ENCODE data around the gene STAC3.
A peak's percentile ranks its signal among the peaks of the same experiment; 100 is the strongest.

STAC3 gene

DNA sequence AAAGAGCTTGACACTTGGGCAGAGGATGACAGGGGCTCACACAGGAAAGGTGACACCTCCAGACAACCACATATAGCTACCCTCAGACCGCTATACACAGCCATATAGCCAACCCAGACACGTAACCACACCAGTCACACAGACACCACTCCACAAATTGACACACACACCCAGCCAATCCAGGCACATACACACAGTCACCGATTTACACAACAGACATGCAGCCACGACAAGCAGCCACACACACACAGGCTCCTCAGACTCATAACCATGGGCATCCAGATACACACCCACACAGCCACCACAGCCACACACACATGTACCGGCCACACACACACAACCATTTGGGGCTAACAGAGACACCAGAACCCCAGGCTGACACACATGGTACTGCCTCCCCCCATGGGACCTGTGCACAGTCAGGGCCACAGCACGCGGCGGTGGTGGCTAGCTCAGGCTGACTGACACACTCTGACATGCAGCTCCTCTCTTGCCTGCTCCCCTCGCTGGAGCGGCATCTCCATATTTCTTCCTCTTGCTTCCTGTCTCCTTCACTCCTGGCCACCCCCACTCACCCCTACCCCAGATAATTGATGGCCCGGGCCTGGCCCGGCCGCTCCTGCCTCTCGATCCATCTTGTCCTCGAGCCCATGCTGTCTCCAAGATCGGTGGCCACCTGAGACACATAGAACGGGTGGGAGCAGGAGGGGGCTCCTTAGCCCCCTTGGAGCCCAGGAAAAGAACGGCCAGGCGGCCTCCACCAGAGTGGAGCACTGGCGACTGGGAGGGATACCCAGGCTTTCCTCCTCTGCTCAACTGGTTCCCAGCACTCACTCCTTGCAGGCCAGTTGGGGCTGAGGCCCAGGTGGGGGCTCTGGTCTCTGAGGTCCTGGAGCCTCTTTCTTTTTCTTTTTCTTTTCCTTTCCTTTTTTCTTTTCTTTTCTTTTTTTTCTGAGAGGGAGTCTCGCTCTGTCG, 27.5 kb downstream of the STAC3 start:
- DNase-seq (ENCODE audit: low read depth in 2 of 2), result no peak

DNA sequence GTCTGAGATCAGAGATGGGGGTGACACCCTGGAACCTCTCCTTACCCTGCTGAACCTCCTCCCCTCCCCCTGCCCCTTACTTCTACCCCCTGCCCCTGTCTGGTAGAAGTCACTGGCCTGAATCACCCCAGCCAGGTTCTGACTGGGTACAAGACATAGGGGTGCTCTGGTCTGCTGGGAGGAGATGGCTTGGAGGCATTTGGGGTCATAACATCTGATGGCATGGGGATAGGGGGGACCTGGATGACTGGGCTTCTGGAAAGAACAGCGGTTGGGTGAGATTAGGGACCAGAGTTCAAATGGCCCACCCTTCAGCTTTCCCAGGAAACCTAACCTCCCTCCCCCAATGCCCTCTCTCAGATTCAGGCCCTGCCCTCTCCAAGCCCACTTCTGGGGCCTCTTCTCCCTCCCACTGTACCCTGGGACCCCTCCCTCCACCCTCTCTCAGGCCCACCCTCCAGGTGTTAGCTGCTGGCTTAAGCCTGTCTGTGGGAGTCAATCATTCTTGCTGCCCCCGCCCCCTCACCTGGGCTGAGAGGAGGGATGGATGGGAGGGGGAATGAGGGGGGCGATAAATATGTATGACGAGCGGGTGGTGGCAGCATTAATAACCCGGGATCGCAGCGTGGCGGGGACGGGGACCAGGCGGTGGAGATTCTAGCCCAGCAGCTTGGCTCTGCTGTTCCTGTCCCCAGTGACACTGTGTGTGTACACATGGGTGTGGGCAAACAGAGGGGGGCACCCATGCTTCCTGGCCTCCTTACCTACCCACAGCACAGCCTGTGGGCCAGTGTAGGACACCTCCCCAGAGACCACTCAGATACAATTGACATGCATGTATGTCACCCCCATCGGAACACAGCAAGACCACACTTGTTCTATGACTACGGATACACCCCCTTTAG, 28.4 kb downstream of the STAC3 start:
- no peak for DNase-seq (ENCODE audit: low read depth in 2 of 2)

DNA sequence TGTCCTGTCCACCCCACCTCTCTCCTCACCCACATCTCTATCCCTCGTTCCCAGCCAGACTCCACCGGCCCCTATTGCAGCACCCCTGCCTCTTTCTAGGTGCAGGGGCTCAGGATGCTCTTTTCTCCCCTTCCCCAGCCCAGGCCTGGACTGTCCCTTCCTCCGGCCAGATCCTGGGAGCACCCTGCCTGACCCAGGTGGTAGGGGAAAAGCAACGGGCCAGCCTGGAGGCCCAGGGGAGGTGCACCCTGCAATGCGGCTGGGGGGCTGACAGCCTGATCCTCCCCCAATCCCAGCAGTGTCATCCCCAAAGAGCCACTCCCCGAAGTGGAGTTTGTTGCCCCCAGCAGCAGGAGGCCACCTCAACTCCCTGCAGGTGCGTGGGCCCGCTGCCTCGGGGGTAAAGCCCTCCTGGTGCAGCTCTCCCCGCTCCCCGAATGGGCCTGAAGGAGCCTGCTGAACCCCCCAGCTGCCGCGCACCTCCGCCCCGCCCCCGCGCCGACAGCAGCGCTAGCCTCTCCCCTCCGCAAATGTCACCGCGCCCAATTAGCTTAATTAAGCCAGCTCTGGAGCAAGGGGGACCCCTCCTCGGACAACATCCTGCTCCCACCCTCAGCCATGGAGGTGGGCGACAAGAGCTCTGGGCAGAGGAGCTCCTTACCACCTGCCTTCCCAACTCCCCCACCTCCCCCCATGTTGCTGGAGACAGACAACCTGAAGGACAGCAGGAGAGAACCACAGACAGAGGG, 29.6 kb downstream of the STAC3 start:
- no peak for DNase-seq (ENCODE audit: low read depth in 2 of 2)

DNA sequence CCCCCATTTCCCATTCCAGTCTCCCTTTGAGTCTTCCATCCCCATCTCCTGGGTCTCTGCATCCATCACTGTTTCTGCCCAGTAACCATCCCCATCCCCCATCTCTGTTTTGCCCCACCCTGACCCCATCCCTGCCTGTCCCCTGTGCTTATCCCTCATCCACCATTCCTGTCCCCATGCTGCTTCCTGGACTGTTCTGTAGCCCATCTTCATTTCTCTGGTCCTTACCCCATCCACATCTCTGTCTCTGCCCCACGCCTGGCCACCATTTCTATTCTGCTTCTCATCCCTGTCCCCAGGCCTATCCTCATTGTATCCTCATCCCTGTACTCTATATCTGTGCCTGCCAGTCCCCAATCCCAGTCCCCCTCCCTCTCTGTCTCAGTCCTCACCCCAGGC, 30.2 kb downstream of the STAC3 start:
- DNase-seq (ENCODE audit: low read depth in 2 of 2), result no peak

DNA sequence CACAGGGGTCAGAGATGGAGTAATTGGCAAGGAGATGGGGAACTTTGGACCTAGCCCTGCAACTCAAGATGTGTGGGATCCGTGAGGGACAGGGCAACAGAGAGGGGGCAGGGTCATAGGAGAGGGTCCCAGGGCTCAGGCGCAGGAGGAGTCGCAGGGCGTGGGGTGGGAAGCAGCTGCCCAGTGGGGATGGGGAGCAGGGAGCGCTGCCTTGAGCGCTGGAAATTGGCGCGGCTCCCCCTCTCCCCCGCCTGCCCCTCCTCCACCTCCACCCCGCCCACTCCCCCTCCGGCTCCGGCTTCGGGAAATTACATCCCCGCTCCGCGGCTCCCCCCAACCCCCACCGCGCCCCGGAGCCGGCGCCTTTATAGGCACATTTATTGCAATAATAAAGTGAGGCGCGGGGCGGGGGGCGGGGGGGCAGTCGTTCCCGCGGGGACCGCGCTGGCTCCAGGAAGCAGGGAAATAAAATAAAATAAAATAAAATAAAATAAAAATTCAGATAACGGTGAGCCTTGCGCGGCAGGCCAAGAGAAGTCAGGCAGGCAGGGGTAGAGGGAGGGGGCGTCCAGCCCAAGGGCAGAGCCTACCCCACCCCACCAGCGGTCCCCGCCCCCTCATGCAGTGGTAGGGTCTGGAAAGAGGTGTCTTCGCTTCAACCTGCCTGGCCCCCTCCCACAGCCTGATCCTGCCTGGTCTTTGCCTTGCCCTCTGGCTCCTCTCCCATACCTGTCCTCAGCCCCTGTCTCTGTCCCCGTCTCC, 30.8 kb downstream of the STAC3 start:
- DNase-seq (ENCODE audit: low read depth in 2 of 2), result no peak

DNA sequence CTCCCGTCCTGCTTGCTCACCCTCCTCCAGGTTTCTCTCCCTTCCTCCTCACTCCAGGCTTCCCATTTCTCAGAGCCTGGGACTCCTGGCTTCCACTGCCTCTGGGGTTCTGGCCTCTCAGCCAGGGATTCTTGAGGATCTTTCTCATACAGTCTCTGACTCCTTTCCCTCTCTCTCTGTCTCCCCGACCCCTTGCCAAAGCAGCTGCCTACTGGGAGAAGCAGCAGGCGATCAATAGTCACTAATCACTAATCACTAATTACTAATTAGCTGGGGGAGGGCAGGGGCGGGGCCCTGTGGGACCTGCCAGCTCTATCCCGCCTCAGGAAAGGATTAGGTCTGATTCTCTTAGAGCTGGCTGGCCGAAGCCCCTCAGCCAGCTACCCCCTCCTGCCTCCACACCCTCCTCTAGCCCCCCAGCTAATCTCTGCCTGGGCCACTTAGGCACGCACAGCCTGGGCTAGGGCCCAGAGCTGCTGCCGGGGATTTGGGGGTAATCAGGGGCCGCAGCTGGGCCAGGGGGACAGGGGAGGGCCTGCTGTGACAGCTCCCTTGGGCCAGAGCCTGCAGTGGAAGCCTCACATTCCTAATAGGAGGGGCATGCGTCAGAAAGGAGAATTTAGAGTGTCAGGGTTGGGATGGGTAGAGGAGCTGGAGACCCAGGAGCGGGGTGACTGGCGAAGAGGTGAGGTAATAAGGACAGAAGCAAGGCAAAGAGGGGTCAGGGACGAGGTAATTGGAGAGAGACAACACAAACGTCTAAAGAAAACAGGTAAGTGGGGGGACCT, 31.6 kb downstream of the STAC3 start:
- DNase-seq (ENCODE audit: low read depth in 2 of 2), result no peak

DNA sequence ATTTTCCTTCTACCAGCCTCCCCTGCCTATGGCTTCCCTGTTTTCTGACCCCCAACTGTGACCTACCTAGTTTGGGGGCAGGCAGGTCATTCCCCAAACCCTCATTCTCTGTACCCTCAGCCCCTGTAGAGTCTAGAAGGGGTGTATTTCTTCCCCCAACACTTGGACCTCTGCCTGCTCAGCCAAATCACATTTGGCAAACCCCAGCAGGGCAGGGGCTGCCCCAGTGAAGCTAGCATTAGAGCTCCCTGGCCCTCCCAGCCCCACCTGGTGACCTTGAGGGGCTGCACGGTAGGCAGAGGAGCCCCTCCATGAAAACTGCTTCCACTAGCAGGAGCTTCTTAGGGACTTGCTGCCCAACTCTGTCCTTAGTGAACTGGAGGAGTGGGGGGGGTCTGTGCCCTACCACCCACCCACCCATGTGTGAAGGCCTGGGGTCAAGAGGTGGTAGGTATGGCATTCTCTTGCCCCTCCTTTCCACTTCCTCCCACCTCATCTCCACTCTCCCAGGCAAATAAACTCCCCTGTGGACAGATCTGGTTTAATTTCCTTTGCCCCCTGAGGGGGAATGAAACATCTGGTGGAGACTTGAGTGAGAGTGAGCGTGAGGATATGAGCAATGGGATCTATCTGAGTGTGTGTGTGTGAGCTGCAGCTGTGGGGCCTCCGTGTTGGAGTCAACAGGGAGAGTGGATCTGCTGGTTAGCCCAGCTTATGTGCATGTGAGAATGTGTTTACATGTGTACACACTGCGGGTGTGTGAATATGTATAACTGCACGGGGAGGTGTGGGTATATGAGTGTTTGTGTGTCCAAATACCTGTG, 32.7 kb downstream of the STAC3 start:
- DNase-seq (ENCODE audit: low read depth in 2 of 2), result no peak

DNA sequence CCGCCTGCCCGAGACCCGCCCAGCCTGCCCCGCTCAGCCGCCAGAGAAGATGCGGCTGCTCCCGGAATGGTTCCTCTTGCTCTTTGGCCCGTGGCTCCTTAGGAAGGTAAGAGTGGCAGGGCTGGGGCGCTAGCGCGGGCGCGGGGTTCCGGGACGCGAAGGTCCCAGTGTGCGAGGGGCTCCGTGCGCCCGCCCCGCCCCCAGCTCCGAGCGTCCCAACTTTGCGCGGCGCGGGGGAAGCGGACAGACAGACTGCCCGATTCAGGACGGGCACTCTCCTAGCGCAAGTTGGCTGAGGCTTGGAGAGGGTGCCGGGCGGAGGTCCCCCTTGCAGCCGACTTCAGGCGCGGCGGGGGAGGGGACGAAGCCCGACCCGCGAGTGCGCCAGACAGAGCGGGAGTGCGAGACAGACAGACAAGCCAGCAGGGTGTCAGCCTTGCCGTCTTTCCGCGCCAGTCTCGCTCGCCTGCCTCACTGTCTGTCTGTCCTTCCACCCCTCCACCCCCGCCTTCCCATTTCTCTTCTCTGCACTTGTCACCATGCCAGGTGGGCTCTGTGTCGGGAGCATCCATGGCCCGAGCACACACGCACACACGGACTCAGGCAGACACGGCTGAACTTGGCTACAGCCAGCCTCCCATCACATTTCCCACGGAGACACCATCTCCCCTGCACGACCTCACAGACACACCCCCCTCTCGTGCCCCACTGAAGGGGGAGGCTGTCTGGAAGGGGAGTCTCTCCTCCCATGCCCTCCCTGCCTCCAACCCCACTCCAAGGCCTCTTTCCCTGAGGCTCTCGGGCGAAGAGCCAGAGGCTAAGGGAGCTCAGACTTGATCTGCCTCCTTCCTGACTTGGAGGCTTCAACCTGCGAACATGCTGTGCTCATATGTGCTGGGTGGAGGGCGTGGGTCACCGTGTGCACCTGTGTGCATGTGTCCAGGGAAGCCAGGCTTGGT, 33.8 kb downstream of the STAC3 start:
- no peak for DNase-seq (ENCODE audit: low read depth in 2 of 2)

DNA sequence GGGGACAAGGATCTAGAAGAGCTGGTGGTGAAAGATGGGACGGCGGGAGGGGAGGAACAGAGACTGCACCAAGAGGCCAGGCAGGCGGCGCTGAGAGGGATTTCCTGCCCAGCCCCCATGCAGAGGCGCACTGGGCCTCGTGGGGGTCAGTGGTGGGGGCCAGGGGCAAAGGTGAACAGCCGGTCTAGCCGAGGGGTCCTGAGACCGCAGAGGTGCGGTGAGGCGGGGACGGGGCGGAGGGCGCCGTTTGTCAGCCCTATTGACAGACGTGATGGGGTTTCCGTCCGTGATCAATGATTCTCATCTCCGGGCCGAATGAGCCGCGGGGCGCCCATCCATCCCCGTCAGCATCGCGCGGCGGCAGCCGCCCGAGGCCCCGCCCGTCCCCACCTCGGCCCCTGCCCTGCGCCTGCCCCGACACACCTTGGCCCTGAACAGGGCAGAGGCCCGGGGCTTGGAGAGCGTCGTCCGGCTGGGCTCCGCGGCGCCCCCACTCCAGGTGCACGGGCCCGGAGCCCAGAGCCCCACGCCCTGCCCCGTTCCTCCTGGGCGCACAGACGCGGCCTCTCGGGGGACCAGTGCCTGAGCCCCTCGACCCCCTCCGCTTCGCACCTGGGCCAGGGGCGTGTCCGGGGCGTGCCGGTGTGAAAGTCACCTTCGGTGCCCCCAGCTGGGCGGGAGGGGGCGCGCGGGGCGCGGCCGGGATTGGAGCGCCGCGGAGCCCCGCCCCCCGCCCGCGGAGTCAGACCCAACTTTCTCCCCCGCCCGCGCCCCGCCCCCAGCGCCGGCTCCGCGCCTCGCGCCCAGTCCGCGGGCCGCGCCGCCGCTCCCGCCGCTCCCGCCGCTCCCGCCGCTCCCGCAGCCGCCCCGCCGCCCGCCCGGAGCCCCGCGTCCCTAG, 34.7 kb downstream of the STAC3 start, which contains the start of gene NXPH4:
NXPH4 (plus strand) TSS at position 781 of the 898 bp plus-strand sequence. CDS start 176 bp downstream, outside the sequence.
- DNase-seq (ENCODE audit: low read depth in 2 of 2), result peak; percentile 58 to 71

DNA sequence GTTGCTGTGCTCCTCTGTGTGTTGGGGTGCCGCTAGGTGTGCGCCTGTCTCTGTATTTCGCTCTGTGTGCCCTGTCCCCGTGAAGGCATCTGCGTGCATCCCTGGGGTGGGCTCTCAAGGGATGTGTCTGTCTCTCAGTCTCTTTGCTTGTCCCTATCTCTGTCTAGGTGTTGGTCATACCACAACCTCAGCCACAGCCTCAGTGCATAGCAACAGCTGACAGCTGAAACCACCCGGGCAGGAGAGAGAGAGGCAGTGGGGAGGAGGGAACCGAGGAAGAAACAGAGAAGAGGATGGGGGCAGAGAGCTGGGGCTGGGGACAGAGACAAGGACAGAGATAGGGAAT, 35.3 kb downstream of the STAC3 start:
- no peak for DNase-seq (ENCODE audit: low read depth in 2 of 2)

DNA sequence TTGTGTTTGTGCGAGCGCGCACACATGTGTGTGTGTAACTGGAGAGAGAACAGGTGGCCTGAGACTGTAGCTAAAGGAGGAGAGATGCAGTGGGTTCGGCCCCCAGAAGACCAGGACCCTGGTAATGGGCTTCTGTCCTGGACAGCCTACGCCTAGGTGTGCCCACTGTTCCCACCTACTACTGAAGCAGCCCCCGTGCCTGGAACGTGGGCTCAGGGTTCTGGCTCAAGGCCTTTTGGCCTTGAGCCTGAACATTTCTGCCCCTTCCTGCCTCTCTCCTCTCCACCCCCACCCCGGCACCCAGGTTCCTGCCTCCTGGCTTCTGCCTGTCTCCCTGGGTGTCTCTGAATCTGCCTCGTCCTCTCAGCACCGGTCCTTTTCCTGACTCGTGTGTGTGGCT, 35.9 kb downstream of the STAC3 start:
- DNase-seq (ENCODE audit: low read depth in 2 of 2), result no peak

DNA sequence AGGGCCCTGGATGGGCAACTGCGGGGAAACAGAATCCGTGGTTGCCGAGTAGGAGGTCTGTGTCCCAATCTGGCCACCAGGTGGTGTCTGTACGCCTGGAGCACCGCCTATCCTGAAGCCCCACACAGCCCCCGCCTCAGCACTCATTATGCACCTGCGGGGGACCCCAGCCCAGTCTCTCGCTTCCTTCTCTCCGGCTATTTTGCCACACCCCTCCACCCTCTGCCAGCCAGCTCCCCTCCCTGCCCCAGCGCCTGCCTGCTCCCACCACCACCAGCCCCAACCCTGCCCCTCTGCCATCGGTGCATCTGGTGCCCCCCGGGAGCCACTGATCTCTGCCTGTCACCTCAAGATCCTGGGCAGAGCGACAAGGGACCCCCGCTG, 36.6 kb downstream of the STAC3 start:
- DNase-seq (ENCODE audit: low read depth in 2 of 2), result peak; percentile 57 to 62

DNA sequence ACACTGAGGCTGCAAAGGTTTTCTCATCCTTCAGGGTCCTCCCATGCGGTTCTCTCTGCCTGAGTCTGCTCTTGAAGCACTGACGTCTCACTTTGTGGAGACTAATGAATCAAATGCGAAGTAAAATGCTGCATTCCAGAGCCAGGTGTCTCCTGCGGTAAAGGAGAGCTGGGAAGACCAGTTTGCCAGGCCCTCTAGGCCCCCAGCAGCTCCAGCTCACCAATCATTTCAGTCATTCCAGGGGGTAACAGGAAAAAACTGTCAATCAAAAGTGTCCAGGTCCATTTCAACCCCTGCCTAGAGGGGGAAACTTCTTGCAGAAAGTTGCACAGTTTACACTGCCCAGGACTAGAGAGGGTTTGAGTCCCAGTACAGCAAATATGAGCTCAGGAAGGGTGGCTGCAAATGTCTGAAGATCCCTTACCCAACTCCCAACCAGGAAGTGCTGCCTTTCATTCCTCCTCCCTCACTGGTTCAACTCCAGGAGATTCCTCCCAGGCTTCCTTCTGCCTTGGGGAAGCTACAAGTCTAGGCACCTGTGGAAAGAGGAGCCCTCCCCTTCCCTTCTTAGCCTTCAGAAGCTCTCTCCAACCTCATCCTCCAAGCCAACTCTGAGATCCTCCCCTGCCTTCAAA, 37.1 kb downstream of the STAC3 start:
- DNase-seq (ENCODE audit: low read depth in 2 of 2), result no peak

DNA sequence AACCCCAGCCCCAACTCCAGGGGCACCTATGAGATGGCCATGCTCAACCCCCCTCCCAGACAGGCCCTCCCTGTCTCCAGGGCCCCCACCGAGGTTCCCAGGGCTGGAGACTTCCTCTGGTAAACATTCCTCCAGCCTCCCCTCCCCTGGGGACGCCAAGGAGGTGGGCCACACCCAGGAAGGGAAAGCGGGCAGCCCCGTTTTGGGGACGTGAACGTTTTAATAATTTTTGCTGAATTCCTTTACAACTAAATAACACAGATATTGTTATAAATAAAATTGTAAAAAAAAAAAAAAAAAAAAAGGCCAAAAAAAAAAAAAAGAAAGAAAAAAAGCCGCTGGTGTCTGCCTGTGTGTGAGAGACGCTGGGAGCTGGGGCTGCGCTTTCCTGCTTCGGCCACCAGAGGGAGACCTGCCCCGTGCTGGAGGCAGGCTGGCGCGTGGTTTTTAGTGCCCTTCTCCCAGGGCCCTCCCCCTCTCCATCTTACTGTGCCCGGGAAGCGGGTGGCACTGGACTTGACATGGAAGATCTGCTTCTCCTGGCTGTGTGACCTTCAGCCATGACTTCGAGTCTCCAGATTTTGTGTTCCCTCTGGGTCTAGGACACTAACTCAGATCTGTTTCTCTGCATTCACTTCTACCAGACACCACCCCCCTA, 37.8 kb downstream of the STAC3 start:
- peak; percentile 78 to 82 for DNase-seq (ENCODE audit: low read depth in 2 of 2)

DNA sequence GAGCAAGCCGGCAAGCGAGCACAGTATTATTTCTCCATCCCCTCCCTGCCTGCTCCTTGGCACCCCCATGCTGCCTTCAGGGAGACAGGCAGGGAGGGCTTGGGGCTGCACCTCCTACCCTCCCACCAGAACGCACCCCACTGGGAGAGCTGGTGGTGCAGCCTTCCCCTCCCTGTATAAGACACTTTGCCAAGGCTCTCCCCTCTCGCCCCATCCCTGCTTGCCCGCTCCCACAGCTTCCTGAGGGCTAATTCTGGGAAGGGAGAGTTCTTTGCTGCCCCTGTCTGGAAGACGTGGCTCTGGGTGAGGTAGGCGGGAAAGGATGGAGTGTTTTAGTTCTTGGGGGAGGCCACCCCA, 38.3 kb downstream of the STAC3 start:
- no peak for DNase-seq (ENCODE audit: low read depth in 2 of 2)

All from stimulated activated CD4-positive, alpha-beta T cell treated with anti-CD3 and anti-CD28 coated beads, Interleukin-1b, Interleukin-23, amount 100 ng/mL, for 4 hours (primary cell).